HUES48 (cell line): ENCODE results near the gene WIPI1.
A peak's percentile ranks its signal among the peaks of the same experiment; 100 is the strongest.

Source experiments
- H3K27ac ChIP-seq: one replicate; pipeline ENCODE4 v1.7.0; 2013; ENCODE audit warnings: low read depth, low read length, inconsistent platforms
- H3K27me3 ChIP-seq: 2 replicates; pipeline ENCODE4 v1.6.1; 2013; ENCODE audit warnings: mild to moderate bottlenecking, low read length; ENCODE audit not compliant: control insufficient read depth, insufficient read depth
- H3K36me3 ChIP-seq: 2 replicates; pipeline ENCODE4 v1.6.1; 2013; ENCODE audit warnings: low read length; ENCODE audit not compliant: control insufficient read depth, insufficient read depth
- H3K4me1 ChIP-seq: 2 replicates; pipeline ENCODE4 v1.6.1; 2013; ENCODE audit warnings: mild to moderate bottlenecking, low read length; ENCODE audit not compliant: control insufficient read depth, insufficient read depth
- H3K4me3 ChIP-seq: 2 replicates; pipeline ENCODE4 v1.5.1; 2013; ENCODE audit warnings: mild to moderate bottlenecking, low read depth, low read length
- H3K9ac ChIP-seq: 2 replicates; pipeline ENCODE4 v1.6.1; 2013; ENCODE audit warnings: mild to moderate bottlenecking, low read depth, low read length, moderate library complexity
- H3K9me3 ChIP-seq: 2 replicates; pipeline ENCODE4 v1.6.1; 2013; ENCODE audit warnings: low read length; ENCODE audit not compliant: control insufficient read depth, insufficient read depth

WIPI1 gene

GRCh38 chr17:68460146-68460545 lies 2.9 kb upstream of the WIPI1 start:
- Histone ChIP-seq H3K36me3 (no peaks in the 10 kb centered on the region), H3K9ac (no peak overlapping the region), H3K27me3 (peaks cover 3% of the 10 kb centered on the region; the same call in 1 of the 2 replicates), H3K9me3 (no peaks in the 10 kb centered on the region), H3K4me3 (no peak overlapping the region), H3K4me1 (peaks cover 26% of the 10 kb centered on the region), H3K27ac (no peak overlapping the region)

- no peak overlapping the region for H3K27ac ChIP-seq
- peaks cover 3% of the 10 kb centered on the region; the same call in 1 of the 2 replicates for H3K27me3 ChIP-seq
- H3K9ac ChIP-seq, result no peak overlapping the region
- H3K4me1 ChIP-seq, result peaks cover 26% of the 10 kb centered on the region
- no peak overlapping the region for H3K4me3 ChIP-seq
- H3K9me3 ChIP-seq, result no peaks in the 10 kb centered on the region
- no peaks in the 10 kb centered on the region for H3K36me3 ChIP-seq
These were observed 1.8 kb upstream of the WIPI1 start for GRCh38 chr17:68459037-68459639.

GRCh38 chr17:68458260-68459036 lies 1.2 kb upstream of the WIPI1 start:
- H3K36me3 ChIP-seq, result no peaks in the 10 kb centered on the region
- H3K27me3 ChIP-seq, result peaks cover 3% of the 10 kb centered on the region; the same call in 1 of the 2 replicates
- no peak overlapping the region for H3K9ac ChIP-seq
- H3K4me3 ChIP-seq, result peak overlapping the region; percentile 62
- no peaks in the 10 kb centered on the region for H3K9me3 ChIP-seq
- H3K27ac ChIP-seq, result no peak overlapping the region
- peaks cover 26% of the 10 kb centered on the region for H3K4me1 ChIP-seq

- H3K9ac ChIP-seq, result no peak overlapping the region
- no peak overlapping the region for H3K27ac ChIP-seq
- H3K4me1 ChIP-seq, result peaks cover 25% of the 10 kb centered on the region
These were observed 403 bp upstream of the WIPI1 start for GRCh38 chr17:68457539-68458259.

GRCh38 chr17:68456339-68457167 lies 743 bp downstream of the WIPI1 start:
- peak overlapping the region; percentile 62 for H3K9ac ChIP-seq
- H3K27ac ChIP-seq, result peak overlapping the region; percentile 34
- H3K4me1 ChIP-seq, result peaks cover 21% of the 10 kb centered on the region

More at GRCh38 chr17:68457539-68458259, 403 bp upstream of the WIPI1 start:
- H3K27me3 ChIP-seq, result peaks cover 3% of the 10 kb centered on the region; the same call in 1 of the 2 replicates
- H3K9me3 ChIP-seq, result no peaks in the 10 kb centered on the region
- no peaks in the 10 kb centered on the region for H3K36me3 ChIP-seq
- H3K4me3 ChIP-seq, result peak overlapping the region; percentile 62

GRCh38 chr17:68455901-68456338 lies 1.4 kb downstream of the WIPI1 start:
- peaks cover 3% of the 10 kb centered on the region; the same call in 1 of the 2 replicates for H3K27me3 ChIP-seq
- H3K9me3 ChIP-seq, result no peaks in the 10 kb centered on the region
- peak overlapping the region; percentile 59; the same call in 1 of the 2 replicates for H3K9ac ChIP-seq
- no peaks in the 10 kb centered on the region for H3K36me3 ChIP-seq
- H3K4me1 ChIP-seq, result peaks cover 18% of the 10 kb centered on the region
- no peak overlapping the region for H3K27ac ChIP-seq
- peak overlapping the region; percentile 88 for H3K4me3 ChIP-seq

More at GRCh38 chr17:68456339-68457167, 743 bp downstream of the WIPI1 start:
- Histone ChIP-seq H3K27me3 (peaks cover 3% of the 10 kb centered on the region; the same call in 1 of the 2 replicates), H3K4me3 (peak overlapping the region; percentile 88), H3K9me3 (no peaks in the 10 kb centered on the region), H3K36me3 (no peaks in the 10 kb centered on the region)

GRCh38 chr17:68453991-68454665 lies 3.2 kb downstream of the WIPI1 start:
- Histone ChIP-seq H3K9me3 (no peaks in the 10 kb centered on the region), H3K36me3 (peaks cover 3% of the 10 kb centered on the region; the same call in 1 of the 2 replicates), H3K27ac (no peak overlapping the region), H3K4me1 (peaks cover 12% of the 10 kb centered on the region), H3K4me3 (no peak overlapping the region), H3K27me3 (peaks cover 3% of the 10 kb centered on the region; the same call in 1 of the 2 replicates), H3K9ac (no peak overlapping the region)

- Histone ChIP-seq H3K27me3 (no peaks in the 10 kb centered on the region), H3K36me3 (peaks cover 3% of the 10 kb centered on the region; the same call in 1 of the 2 replicates), H3K4me1 (peaks cover 12% of the 10 kb centered on the region), H3K4me3 (no peak overlapping the region), H3K9me3 (no peaks in the 10 kb centered on the region), H3K27ac (no peak overlapping the region), H3K9ac (no peak overlapping the region)
These were observed 4.5 kb downstream of the WIPI1 start for GRCh38 chr17:68452724-68453290.

GRCh38 chr17:68451670-68452354 lies 5.5 kb downstream of the WIPI1 start:
- Histone ChIP-seq H3K36me3 (peaks cover 3% of the 10 kb centered on the region; the same call in 1 of the 2 replicates), H3K9me3 (no peaks in the 10 kb centered on the region), H3K9ac (no peak overlapping the region), H3K4me3 (no peak overlapping the region), H3K27ac (no peak overlapping the region), H3K27me3 (no peaks in the 10 kb centered on the region), H3K4me1 (peaks cover 12% of the 10 kb centered on the region)
